Measurements from ENCODE around the gene ID4. TPM values are rescaled to one million over a fixed set of nuclear protein-coding genes. Genes with fewer than 3 reads are reported as not detected.
A peak's percentile ranks its signal among the peaks of the same experiment; 100 is the strongest.

The ID4 gene
- total RNA-seq, 4 donors from 2014 or later, result 5.7 to 54.7 (median 9.7) TPM

DNA sequence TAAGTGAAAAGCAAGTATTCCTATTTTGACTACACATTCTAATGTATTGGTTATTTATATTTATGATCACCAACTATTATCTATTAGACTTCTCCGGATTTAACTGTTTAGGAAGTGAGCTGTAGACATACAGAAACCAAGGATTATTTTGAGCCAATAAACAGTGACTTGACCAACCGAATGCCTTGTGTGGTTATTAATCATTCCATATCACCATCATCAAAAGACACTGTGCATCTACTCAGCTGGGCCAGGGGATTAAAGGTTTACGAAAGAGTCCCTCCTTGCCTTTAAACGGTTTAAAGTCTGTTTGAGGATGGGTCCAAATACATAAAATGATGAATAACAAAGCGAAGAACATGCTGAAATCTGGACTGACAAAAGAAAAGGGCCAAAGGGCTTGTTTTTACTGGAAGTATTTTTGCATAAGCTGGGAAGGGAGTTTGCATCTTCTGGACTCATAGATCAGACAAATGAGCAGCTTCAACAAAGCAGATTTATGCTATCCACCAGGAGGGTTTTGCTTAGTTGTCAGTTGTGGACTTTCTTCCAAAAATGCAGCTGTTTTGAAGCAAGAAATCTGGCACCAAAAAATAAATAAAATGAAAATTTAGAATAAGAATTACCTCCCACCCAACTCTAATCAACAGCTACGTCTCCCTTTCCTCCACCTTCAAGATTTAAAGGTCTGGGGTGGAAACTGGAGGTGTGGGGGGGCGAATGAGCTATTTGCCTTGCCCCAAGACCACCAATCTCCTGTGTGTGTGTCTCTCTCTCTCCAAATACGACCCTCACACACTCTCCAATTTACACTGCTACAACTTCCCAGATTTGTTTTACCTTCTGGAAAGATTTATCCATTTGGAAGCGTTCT is 33.6 kb upstream of the ID4 start:
- in situ Hi-C loops (cut with MboI; ENCODE audit: low pct_ligation_motif_present in 1 of 4, low pct_unique_long_range_greater_than_20kb in 1 of 4, low sequenced_read_pairs in 3 of 4) (no loop called here), intact Hi-C loops (cut with DNase I; ENCODE audit: low total_unique reads) (loop anchor here (5.0 kb wide), 1 partner anchor 34 kb away; the partner anchor contains the start of gene ID4)
- peak overlapping the region; percentile 85 to 94 (median 88) for H3K27ac ChIP-seq
- H3K27me3 ChIP-seq, result no peaks in the 10 kb centered on the region
- no peaks in the 10 kb centered on the region for H3K36me3 ChIP-seq
- peak overlapping the region in 2 of 4 donors; percentile 63 to 65 for H3K4me3 ChIP-seq
- peaks cover 0 to 18% (median 13%) of the 10 kb centered on the region in 4 donors for H3K4me1 ChIP-seq
- TF ChIP-seq POLR2AphosphoS5 (IDR thresholded peaks at IDR 0.05) (no peak), POLR2A (IDR thresholded peaks at IDR 0.05) (no peak), EP300 (IDR thresholded peaks at IDR 0.05; ENCODE audit: low read depth) (no peak)
- TF ChIP-seq, protein P1, sequence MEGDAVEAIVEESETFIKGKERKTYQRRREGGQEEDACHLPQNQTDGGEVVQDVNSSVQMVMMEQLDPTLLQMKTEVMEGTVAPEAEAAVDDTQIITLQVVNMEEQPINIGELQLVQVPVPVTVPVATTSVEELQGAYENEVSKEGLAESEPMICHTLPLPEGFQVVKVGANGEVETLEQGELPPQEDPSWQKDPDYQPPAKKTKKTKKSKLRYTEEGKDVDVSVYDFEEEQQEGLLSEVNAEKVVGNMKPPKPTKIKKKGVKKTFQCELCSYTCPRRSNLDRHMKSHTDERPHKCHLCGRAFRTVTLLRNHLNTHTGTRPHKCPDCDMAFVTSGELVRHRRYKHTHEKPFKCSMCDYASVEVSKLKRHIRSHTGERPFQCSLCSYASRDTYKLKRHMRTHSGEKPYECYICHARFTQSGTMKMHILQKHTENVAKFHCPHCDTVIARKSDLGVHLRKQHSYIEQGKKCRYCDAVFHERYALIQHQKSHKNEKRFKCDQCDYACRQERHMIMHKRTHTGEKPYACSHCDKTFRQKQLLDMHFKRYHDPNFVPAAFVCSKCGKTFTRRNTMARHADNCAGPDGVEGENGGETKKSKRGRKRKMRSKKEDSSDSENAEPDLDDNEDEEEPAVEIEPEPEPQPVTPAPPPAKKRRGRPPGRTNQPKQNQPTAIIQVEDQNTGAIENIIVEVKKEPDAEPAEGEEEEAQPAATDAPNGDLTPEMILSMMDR (IDR thresholded peaks at IDR 0.05), result no peak
- 28 to 43% methylated on average over 3 to 9 of the region's 9 CpGs for WGBS, 2 donors (ENCODE audit: low coverage in 1 of 2)
- no peak for DNase-seq
- H3K9me3 ChIP-seq, result no peaks in the 10 kb centered on the region

DNA sequence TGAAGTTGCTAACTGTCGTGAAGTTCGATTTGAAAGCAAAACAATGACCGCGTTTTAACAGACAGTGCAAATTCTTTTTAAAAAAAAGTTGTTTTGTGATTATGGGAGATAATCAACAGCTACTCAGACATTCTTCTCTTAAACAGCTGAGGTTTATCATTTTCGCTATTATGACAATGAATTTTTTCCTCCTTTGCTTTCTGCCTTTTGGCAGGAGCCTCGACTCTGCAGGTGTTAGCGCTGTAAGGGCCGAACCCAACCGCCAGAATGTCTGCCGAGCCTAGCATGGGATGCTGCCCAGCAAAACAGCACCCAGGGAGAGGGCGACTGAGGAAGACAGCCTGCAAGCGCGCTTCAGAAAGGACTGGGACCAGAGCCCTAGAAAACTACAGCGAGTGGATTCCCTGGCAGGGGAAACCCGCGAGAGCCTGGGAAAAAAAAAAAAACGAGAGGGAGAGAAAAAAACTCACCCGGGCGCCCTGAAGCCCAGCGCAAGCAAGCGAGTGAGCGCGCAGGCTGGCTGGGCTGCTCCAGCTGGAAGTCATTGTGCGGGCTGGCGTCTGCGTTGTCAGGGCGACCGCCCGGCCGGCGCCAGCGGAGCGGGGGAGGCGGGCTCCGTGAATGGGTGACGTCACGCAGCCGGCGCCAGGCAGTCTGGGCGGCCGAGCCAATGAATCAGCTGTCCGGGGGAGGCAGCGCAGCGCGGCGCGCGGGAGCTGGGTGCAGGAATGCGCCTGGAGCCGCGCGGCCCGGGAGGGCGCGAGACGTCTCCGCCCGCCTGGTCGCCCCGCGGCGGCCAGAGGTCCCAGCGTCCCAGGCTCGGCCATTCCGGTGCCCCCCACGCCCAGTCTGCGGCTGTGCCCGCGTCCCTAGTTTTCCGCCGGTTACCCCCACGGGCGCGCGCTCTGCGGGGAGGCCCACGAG is 32.7 kb upstream of the ID4 start:
- intact Hi-C loops (cut with DNase I; ENCODE audit: low total_unique reads), result loop anchor here (5.0 kb wide), 1 partner anchor 33 kb away; the partner anchor contains the start of gene ID4

DNA sequence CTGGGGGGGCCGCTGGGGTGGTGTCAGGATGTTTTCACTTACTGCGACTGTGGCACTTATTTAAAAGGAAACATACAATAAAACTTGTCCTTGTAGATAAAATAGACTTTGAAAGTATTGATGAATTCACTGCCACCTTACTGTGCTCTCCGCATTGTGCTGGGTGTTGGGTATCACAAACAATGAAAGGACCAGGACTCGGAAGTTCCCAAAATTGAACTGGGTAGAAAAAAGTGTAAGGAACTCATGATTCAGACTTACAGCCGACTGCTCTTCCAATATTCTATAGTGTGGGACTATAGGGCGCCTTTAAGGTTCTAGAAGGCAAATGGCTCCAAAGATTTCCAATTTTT is 32.1 kb upstream of the ID4 start:
- peak overlapping the region; percentile 47 to 65 (median 56) for H3K4me3 ChIP-seq
- H3K36me3 ChIP-seq, result no peaks in the 10 kb centered on the region
- peaks cover 0 to 18% (median 13%) of the 10 kb centered on the region in 4 donors for H3K4me1 ChIP-seq
- no peak for TF ChIP-seq EP300 (IDR thresholded peaks at IDR 0.05; ENCODE audit: low read depth)
- no peaks in the 10 kb centered on the region for H3K27me3 ChIP-seq
- in situ Hi-C loops (cut with MboI; ENCODE audit: low pct_ligation_motif_present in 1 of 4, low pct_unique_long_range_greater_than_20kb in 1 of 4, low sequenced_read_pairs in 3 of 4) (no loop called here), intact Hi-C loops (cut with DNase I; ENCODE audit: low total_unique reads) (no loop called here)
- 35 to 47% methylated on average over 4 to 6 of the region's 6 CpGs for WGBS, 2 donors (ENCODE audit: low coverage in 1 of 2)
- no peak for DNase-seq
- peak overlapping the region; percentile 85 to 94 (median 88) for H3K27ac ChIP-seq
- H3K9me3 ChIP-seq, result no peaks in the 10 kb centered on the region

More for the DNA sequence above, 32.7 kb upstream of the ID4 start:
- Histone ChIP-seq H3K9me3 (no peaks in the 10 kb centered on the region), H3K4me1 (peaks cover 0 to 18% (median 13%) of the 10 kb centered on the region in 4 donors), H3K27ac (peak overlapping the region; percentile 85 to 94 (median 88)), H3K4me3 (peak overlapping the region; percentile 47 to 65 (median 56)), H3K27me3 (no peaks in the 10 kb centered on the region), H3K36me3 (no peaks in the 10 kb centered on the region)
- in situ Hi-C loops (cut with MboI; ENCODE audit: low pct_ligation_motif_present in 1 of 4, low pct_unique_long_range_greater_than_20kb in 1 of 4, low sequenced_read_pairs in 3 of 4), result no loop called here
- 2 to 5% methylated on average over 5 to 72 of the region's 77 CpGs for WGBS, 2 donors (ENCODE audit: low coverage in 1 of 2)
- DNase-seq, result peak; percentile 94
- TF ChIP-seq, protein P1 (IDR thresholded peaks at IDR 0.05), result no peak
- TF ChIP-seq POLR2AphosphoS5 (IDR thresholded peaks at IDR 0.05) (peak; percentile 65 to 87 (median 79)), EP300 (IDR thresholded peaks at IDR 0.05; ENCODE audit: low read depth) (peak; percentile 88), POLR2A (IDR thresholded peaks at IDR 0.05) (peak; percentile 53)

DNA sequence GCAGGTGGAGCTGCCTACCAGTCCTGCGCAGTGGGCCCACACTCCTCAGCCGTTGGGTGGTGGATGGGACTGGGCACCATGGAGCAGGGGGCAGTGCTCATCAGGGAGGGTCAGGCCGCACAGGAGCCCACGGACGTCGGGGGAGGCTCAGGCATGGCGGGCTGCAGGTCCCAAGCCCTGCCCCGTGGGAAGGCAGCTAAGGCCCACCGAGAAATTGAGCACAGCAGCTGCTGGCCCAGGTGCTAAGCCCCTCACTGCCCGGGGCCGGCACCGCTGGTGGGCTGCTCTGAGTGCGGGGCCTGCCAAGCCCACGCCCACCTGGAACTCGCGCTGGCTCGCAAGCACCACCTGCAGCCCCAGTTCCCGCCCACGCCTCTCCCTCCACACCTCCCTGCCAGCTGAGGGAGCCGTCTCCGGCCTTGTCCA is 30.2 kb upstream of the ID4 start:
- in situ Hi-C loops (cut with MboI; ENCODE audit: low pct_ligation_motif_present in 1 of 4, low pct_unique_long_range_greater_than_20kb in 1 of 4, low sequenced_read_pairs in 3 of 4), result no loop called here
- no peak overlapping the region for H3K4me3 ChIP-seq

More for the DNA sequence above, 30.2 kb upstream of the ID4 start:
- intact Hi-C loops (cut with DNase I; ENCODE audit: low total_unique reads), result no loop called here
- no peaks in the 10 kb centered on the region for H3K27me3 ChIP-seq
- TF ChIP-seq, protein P1 (IDR thresholded peaks at IDR 0.05), result no peak
- TF ChIP-seq POLR2AphosphoS5 (IDR thresholded peaks at IDR 0.05) (no peak), POLR2A (IDR thresholded peaks at IDR 0.05) (no peak), EP300 (IDR thresholded peaks at IDR 0.05; ENCODE audit: low read depth) (no peak)
- no peaks in the 10 kb centered on the region for H3K36me3 ChIP-seq
- peaks cover 0 to 18% (median 13%) of the 10 kb centered on the region in 4 donors for H3K4me1 ChIP-seq
- no peak for DNase-seq
- H3K9me3 ChIP-seq, result no peaks in the 10 kb centered on the region
- 78% methylated on average over 5 of the region's 21 CpGs; no CpG with 5 or more reads in 1 of the 2 donors for WGBS, 2 donors (ENCODE audit: low coverage in 1 of 2)
- H3K27ac ChIP-seq, result no peak overlapping the region
